ENCODE results near the gene ONECUT3.

The ONECUT3 gene

GRCh38 chr19:1754636-1755466 is 1.5 kb downstream of the ONECUT3 start (continued):
- no peak for TF ChIP-seq ZBTB11 (tag by site-specific recombination; conservative IDR thresholded peaks at IDR 0.05; ENCODE audit: low read depth)
- TF ChIP-seq HOXA7 (CRISPR knock-in tag; IDR thresholded peaks at IDR 0.05; ENCODE audit: borderline replicate concordance), result no peak
- TF ChIP-seq, protein P1, sequence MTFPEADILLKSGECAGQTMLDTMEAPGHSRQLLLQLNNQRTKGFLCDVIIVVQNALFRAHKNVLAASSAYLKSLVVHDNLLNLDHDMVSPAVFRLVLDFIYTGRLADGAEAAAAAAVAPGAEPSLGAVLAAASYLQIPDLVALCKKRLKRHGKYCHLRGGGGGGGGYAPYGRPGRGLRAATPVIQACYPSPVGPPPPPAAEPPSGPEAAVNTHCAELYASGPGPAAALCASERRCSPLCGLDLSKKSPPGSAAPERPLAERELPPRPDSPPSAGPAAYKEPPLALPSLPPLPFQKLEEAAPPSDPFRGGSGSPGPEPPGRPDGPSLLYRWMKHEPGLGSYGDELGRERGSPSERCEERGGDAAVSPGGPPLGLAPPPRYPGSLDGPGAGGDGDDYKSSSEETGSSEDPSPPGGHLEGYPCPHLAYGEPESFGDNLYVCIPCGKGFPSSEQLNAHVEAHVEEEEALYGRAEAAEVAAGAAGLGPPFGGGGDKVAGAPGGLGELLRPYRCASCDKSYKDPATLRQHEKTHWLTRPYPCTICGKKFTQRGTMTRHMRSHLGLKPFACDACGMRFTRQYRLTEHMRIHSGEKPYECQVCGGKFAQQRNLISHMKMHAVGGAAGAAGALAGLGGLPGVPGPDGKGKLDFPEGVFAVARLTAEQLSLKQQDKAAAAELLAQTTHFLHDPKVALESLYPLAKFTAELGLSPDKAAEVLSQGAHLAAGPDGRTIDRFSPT (tag by site-specific recombination; IDR thresholded peaks at IDR 0.05), result no peak
- TF ChIP-seq EGR2 (tag by site-specific recombination; IDR thresholded peaks at IDR 0.05; ENCODE audit: low read depth), result 0 out of 2 replicates have a peak, but pooled peaks have one; percentile 12
- TF ChIP-seq PRDM10 (tag by site-specific recombination; IDR thresholded peaks at IDR 0.05), result 0 out of 2 replicates have a peak, but pooled peaks have one; percentile 17
- no peak for TF ChIP-seq ZNF660 (tag by site-specific recombination; IDR thresholded peaks at IDR 0.05)
- no peak for TF ChIP-seq ZXDB (tag by site-specific recombination; IDR thresholded peaks at IDR 0.05)
- TF ChIP-seq, protein P2, sequence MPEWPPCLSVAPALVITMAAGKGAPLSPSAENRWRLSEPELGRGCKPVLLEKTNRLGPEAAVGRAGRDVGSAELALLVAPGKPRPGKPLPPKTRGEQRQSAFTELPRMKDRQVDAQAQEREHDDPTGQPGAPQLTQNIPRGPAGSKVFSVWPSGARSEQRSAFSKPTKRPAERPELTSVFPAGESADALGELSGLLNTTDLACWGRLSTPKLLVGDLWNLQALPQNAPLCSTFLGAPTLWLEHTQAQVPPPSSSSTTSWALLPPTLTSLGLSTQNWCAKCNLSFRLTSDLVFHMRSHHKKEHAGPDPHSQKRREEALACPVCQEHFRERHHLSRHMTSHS (tag by site-specific recombination; IDR thresholded peaks at IDR 0.05), result no peak
- no peak for TF ChIP-seq ZNF747 (tag by site-specific recombination; IDR thresholded peaks at IDR 0.05)

DNA sequence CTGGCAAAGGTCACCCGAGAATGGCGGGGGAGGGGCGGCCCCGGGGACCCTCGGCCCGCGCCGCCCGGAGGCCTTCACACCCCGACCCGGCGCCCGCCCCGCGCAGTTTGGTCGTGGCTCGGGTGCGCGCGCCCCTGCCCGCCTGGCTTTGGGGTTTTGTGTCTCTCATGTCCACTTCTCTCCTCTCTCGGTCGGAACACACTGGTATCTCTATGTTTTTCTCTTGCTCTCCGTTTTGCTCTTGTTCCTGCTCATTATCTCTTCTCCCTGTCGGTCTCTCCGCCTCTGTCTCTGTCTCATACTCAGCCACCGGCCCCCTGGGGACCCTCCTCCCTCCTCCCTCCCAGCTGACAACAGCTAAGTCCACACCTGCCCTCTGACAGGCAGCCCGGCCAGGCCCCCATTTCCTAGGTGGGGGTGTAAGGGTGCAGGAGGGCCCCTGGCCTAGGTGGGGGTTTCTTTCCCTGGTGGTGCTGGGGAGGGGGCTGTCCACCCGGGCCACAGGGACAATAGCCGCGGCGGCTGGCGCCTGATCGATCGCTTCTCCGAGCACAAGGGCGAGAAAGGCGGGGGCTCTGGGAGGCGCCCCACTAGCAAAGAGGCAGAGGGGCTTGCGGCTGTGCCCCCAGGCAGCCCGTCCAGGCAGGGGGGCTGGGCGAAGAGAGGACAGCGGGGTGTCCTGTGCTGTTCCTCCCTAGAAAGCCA is 2.3 kb downstream of the ONECUT3 start:
- Histone ChIP-seq H3K4me3 (ENCODE audit: low read depth, low read length) (peak overlapping the region; percentile 21), H3K4me1 (ENCODE audit: control insufficient read depth, insufficient read depth, low read length) (no peaks in the 10 kb centered on the region; the same call in 1 of the 2 replicates), H3K9me3 (ENCODE audit: control insufficient read depth, insufficient read depth, low read depth, low read length) (no peaks in the 10 kb centered on the region), H3K27ac (ENCODE audit: extremely low read depth, low read depth, low read length) (no peak overlapping the region), H3K36me3 (ENCODE audit: control insufficient read depth in 2 of 2, insufficient read depth in 1 of 2, low read length in 2 of 2) (no peaks in the 10 kb centered on the region)
- 0 out of 2 replicates have a peak, but pooled peaks have one; percentile 21 for TF ChIP-seq GLIS2 (tag by site-specific recombination; IDR thresholded peaks at IDR 0.05)
- TF ChIP-seq ZNF341 (tag by site-specific recombination; IDR thresholded peaks at IDR 0.05; ENCODE audit: low read depth), result 0 out of 2 replicates have a peak, but pooled peaks have one; percentile 8
- TF ChIP-seq, protein P3, sequence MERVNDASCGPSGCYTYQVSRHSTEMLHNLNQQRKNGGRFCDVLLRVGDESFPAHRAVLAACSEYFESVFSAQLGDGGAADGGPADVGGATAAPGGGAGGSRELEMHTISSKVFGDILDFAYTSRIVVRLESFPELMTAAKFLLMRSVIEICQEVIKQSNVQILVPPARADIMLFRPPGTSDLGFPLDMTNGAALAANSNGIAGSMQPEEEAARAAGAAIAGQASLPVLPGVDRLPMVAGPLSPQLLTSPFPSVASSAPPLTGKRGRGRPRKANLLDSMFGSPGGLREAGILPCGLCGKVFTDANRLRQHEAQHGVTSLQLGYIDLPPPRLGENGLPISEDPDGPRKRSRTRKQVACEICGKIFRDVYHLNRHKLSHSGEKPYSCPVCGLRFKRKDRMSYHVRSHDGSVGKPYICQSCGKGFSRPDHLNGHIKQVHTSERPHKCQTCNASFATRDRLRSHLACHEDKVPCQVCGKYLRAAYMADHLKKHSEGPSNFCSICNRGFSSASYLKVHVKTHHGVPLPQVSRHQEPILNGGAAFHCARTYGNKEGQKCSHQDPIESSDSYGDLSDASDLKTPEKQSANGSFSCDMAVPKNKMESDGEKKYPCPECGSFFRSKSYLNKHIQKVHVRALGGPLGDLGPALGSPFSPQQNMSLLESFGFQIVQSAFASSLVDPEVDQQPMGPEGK (tag by site-specific recombination; IDR thresholded peaks at IDR 0.05), result peak; percentile 54
- no peak for TF ChIP-seq ZNF214 (tag by site-specific recombination; IDR thresholded peaks at IDR 0.05; ENCODE audit: borderline replicate concordance)
- ChIA-PET CTCF (interaction anchor here (0.7 to 1.6 kb wide), 4 partner anchors 15 to 265 kb away, joined by 3 to 9 read pairs (median 4); no protein-coding TSS in a partner anchor), POLR2A (interaction anchor here (0.6 to 1.8 kb wide), 2 partner anchors 9 to 37 kb away, joined by 5 to 8 read pairs; no protein-coding TSS in a partner anchor)

Measured in HEK293 (cell line).